Renal pelvis (tissue), 3 donors: Measurements from ENCODE around the gene TSHZ1. TPM values are rescaled to one million over a fixed set of nuclear protein-coding genes. Genes with fewer than 3 reads are reported as not detected.

Experiments used
- polyA plus RNA-seq, 3 donors: library from polyadenylated mRNA; unstranded; fragments of 120-200 nt; gene quantifications; one replicate each; pipeline ENCODE4 v1.2.1, GENCODE V29; 2013; ENCODE audit not compliant: insufficient read length in 3 of 3

The TSHZ1 gene
- polyA plus RNA-seq, 3 donors: 32.5 to 35.6 (median 34.8) TPM

Other genes starting within 250 kb of the TSHZ1 start
- 10 to 100 TPM; 39.3 to 48.3 (median 46.4) TPM for gene PTGR3, start 1.7 kb upstream of the TSHZ1 start, polyA plus RNA-seq
- gene SMIM21, start 216.9 kb downstream of the TSHZ1 start, polyA plus RNA-seq: under 1 TPM; 0.04 to 0.18 (median 0.15) TPM